Measurements from ENCODE around the gene RNF125. TPM values are rescaled to one million over a fixed set of nuclear protein-coding genes. Genes with fewer than 3 reads are reported as not detected.

The RNF125 gene
- total and polyA plus RNA-seq, 2 experiments from 2014 or later: 11.4 to 29.2 TPM

GRCh38 chr18:31977270-31977872 is 41.3 kb upstream of the RNF125 start:
- H3K27me3 ChIP-seq (ENCODE audit: insufficient read depth): no peaks in the 10 kb centered on the region
- Mint-ChIP-seq H3K9me3 (peaks cover 71% of the 10 kb centered on the region), H3K27ac (no peak overlapping the region), H3K27me3 (ENCODE audit: insufficient read depth, low read depth, poor library complexity) (peaks cover 5% of the 10 kb centered on the region), H3K36me3 (ENCODE audit: low read depth) (peaks cover 44% of the 10 kb centered on the region), H3K4me1 (no peaks in the 10 kb centered on the region), H3K4me3 (no peak overlapping the region)
- H3F3A ChIP-seq (replicated peaks; ENCODE audit: low read depth): no peaks in the 10 kb centered on the region
- H3K4me1 ChIP-seq (ENCODE audit: insufficient read depth): no peaks in the 10 kb centered on the region
- no peaks in the 10 kb centered on the region; the same call in 1 of the 2 replicates for H3K36me3 ChIP-seq (ENCODE audit: insufficient read depth)
- H3K27ac ChIP-seq (ENCODE audit: low read depth): no peak overlapping the region
- no peaks in the 10 kb centered on the region for H4K20me1 ChIP-seq (replicated peaks; ENCODE audit: insufficient read depth)
- H3K4me3 ChIP-seq: no peak overlapping the region
- H3K9me2 ChIP-seq (ENCODE audit: insufficient read depth): peaks cover 2% of the 10 kb centered on the region; the same call in 1 of the 2 replicates
- H2AFZ ChIP-seq: peak overlapping the region; percentile 30; the same call in 1 of the 2 replicates
- no peaks in the 10 kb centered on the region for H3K79me2 ChIP-seq (replicated peaks; ENCODE audit: insufficient read depth)
- TF ChIP-seq, protein P1, sequence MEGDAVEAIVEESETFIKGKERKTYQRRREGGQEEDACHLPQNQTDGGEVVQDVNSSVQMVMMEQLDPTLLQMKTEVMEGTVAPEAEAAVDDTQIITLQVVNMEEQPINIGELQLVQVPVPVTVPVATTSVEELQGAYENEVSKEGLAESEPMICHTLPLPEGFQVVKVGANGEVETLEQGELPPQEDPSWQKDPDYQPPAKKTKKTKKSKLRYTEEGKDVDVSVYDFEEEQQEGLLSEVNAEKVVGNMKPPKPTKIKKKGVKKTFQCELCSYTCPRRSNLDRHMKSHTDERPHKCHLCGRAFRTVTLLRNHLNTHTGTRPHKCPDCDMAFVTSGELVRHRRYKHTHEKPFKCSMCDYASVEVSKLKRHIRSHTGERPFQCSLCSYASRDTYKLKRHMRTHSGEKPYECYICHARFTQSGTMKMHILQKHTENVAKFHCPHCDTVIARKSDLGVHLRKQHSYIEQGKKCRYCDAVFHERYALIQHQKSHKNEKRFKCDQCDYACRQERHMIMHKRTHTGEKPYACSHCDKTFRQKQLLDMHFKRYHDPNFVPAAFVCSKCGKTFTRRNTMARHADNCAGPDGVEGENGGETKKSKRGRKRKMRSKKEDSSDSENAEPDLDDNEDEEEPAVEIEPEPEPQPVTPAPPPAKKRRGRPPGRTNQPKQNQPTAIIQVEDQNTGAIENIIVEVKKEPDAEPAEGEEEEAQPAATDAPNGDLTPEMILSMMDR (conservative IDR thresholded peaks at IDR 0.05; ENCODE audit: low read depth in 2 of 2): peak; percentile 87 to 91
- no peak for TF ChIP-seq NANOG (IDR thresholded peaks at IDR 0.05; ENCODE audit: borderline replicate concordance)
- TF ChIP-seq CREB1 (CRISPR knock-in tag; IDR thresholded peaks at IDR 0.05; ENCODE audit: low read depth): peak; percentile 46; the same call in 1 of the 2 replicates
- DNase-seq (ENCODE audit: low spot score): peak; percentile 89
- no peak overlapping the region for H3K4me2 ChIP-seq
- ATAC-seq: peak; percentile 86

- ATAC-seq: no peak
- H3K27me3 ChIP-seq (ENCODE audit: insufficient read depth): no peaks in the 10 kb centered on the region
- TF ChIP-seq EZH2phosphoT487 (IDR thresholded peaks at IDR 0.05; ENCODE audit: unreplicated experiment) (no peak), ETS1 (IDR thresholded peaks at IDR 0.05) (no peak), JUNB (IDR thresholded peaks at IDR 0.05; ENCODE audit: unreplicated experiment) (no peak), EZH2 (IDR thresholded peaks at IDR 0.05; ENCODE audit: low read depth, unreplicated experiment) (no peak), POLR2AphosphoS5 (IDR thresholded peaks at IDR 0.05; ENCODE audit: low read depth) (no peak), REST (IDR thresholded peaks at IDR 0.05; ENCODE audit: unreplicated experiment) (no peak), ZNF331 (CRISPR knock-in tag; IDR thresholded peaks at IDR 0.05; ENCODE audit: low read depth) (no peak), NANOG (IDR thresholded peaks at IDR 0.05; ENCODE audit: borderline replicate concordance) (no peak), STAT1 (IDR thresholded peaks at IDR 0.05; ENCODE audit: unreplicated experiment) (no peak), ZNF114 (CRISPR knock-in tag; IDR thresholded peaks at IDR 0.05) (no peak), CREB1 (CRISPR knock-in tag; IDR thresholded peaks at IDR 0.05; ENCODE audit: low read depth) (no peak)
- TF ChIP-seq, protein P1 (conservative IDR thresholded peaks at IDR 0.05; ENCODE audit: low read depth in 2 of 2): no peak
Measured at GRCh38 chr18:31978616-31979015, 40.0 kb upstream of the RNF125 start.

More at GRCh38 chr18:31978616-31979015, 40.0 kb upstream of the RNF125 start:
- peaks cover 60% of the 10 kb centered on the region for H3K9me3 Mint-ChIP-seq
- H3K4me1 Mint-ChIP-seq: no peaks in the 10 kb centered on the region
- Histone ChIP-seq H4K20me1 (replicated peaks; ENCODE audit: insufficient read depth) (no peaks in the 10 kb centered on the region), H3K27ac (ENCODE audit: low read depth) (no peak overlapping the region), H3K9me2 (ENCODE audit: insufficient read depth) (peaks cover 6% of the 10 kb centered on the region; the same call in 1 of the 2 replicates), H2AFZ (no peak overlapping the region), H3K4me3 (no peak overlapping the region), H3K79me2 (replicated peaks; ENCODE audit: insufficient read depth) (no peaks in the 10 kb centered on the region), H3K4me2 (no peak overlapping the region), H3F3A (replicated peaks; ENCODE audit: low read depth) (no peaks in the 10 kb centered on the region), H3K36me3 (ENCODE audit: insufficient read depth) (no peaks in the 10 kb centered on the region; the same call in 1 of the 2 replicates), H3K4me1 (ENCODE audit: insufficient read depth) (no peaks in the 10 kb centered on the region)
- peaks cover 5% of the 10 kb centered on the region for H3K27me3 Mint-ChIP-seq (ENCODE audit: insufficient read depth, low read depth, poor library complexity)
- peak; percentile 17 for DNase-seq (ENCODE audit: low spot score)
- H3K27ac Mint-ChIP-seq: no peak overlapping the region
- H3K36me3 Mint-ChIP-seq (ENCODE audit: low read depth): peaks cover 38% of the 10 kb centered on the region
- no peak overlapping the region for H3K4me3 Mint-ChIP-seq

Measured in GM23338 (cell line).